Ramos (cell line): ENCODE data around the gene NSF.
"Not testable (repeated sequence)": the region's sequence is repeated elsewhere in the genome, so short reads cannot be mapped to it uniquely, and the experiment has no call there.

ENCODE experiments used
- in situ Hi-C: fragments of 300-500 bp; cut with MboI; formaldehyde crosslinking; loops from one replicate; pipeline ENCODE4 v1.14.3; 2022; ENCODE audit warnings: low sequenced_read_pairs; ENCODE audit not compliant: unreplicated experiment

The NSF gene

DNA sequence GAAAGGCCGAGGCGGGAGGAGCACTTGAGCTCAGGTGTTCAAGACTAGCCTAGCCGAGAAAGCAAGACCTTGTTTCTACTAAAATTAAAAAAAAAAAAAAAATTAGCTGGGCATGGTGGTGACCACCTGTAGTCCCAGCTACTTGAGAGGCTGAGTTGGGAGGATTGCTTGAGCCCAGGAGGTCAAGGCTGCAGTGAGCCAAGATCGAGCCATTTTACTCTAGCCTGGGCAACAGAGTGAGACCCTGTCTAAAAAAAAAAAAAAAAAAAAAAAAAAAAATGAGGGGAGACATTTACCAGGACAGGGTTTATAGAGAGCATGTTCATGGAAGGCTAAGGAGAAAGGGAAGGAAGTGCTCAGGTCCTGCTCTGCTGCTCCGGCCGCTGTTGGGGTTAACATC is 202.6 kb downstream of the NSF start:
- in situ Hi-C loops: not testable (repeated sequence)

DNA sequence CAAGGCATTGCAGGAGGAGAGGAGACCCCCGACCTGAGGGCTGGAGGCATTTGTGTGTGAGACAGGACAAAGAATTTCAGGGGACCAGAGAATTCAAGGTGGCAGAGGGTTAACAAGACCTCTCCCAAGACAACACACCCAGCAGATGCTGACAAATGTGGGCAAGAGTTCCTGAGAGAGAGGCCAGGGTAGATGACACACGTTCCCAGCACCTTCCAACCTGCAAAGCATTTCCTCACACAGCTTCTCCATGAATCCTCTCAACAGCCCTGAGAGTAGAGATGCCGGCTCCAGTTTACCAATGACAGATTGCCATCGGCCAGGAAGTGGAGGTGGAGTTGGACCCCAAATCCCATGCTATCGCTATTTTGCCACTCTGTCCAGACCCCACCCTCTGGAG is 203.1 kb downstream of the NSF start:
- in situ Hi-C loops: no loop called here

DNA sequence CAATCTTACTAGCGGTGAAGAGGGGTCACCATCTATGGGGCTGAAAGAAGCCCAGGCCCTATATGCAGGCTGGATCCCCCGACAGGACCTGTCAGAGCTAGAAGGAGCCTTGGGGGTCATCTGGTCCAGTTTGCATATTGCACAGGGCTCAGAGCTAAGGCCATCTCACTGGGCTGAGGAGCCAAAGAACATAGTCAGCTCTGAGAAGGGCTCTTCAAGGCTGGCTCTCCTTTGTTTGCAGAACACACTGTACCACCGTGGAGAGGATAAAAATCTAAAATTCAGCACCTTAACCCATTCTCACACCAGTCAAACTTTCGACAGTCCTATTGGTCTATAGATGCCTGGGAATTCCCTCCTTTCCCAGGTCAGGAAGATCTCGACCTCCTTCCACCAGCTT is 203.8 kb downstream of the NSF start:
- in situ Hi-C loops: no loop called here

DNA sequence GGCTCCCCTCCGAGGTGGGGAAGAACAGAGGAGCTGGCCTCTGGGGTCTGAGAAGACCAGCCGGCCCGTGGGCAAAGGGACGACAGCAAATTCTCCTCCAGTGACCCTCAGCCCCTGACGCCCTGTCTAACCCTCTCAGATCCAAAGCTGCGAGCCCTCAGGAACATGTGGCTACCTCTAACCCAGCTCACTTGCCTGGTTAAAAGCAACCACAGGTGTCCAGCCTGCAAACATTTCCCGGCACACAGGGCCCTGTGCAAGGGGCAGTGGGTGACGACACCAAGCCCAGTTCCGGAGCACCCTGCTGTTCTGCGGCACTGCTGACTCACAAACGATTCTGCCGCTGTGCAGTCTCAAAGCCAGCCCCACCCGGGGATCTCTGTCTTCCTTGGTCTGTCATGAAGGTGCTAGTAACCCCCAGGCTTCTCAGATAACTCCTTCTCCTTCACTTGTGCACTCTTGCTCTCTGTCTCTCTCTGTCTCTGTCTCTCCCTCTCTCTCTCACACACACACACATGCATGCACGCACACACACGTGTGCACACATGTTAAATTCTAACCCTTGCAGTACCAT is 205.0 kb downstream of the NSF start:
- in situ Hi-C loops: no loop called here

DNA sequence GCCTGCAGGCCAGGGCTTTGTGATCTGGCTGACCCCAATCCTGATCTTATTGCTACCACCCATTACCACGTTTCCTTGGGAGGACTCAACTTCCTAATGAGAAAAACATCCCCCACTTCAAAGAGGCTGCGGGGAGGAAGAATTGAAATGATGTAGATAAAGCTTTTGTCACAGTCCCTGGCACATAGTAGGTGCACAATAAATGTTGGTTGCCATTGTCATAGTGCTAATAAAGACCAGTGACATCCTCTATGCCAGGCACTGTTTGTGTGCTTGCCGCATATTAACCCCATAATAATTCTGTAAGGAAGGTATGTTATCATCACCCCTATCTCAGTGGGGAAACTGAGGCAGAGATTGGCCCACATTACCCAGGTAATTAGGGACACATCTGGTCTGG is 205.6 kb downstream of the NSF start:
- in situ Hi-C loops: no loop called here

DNA sequence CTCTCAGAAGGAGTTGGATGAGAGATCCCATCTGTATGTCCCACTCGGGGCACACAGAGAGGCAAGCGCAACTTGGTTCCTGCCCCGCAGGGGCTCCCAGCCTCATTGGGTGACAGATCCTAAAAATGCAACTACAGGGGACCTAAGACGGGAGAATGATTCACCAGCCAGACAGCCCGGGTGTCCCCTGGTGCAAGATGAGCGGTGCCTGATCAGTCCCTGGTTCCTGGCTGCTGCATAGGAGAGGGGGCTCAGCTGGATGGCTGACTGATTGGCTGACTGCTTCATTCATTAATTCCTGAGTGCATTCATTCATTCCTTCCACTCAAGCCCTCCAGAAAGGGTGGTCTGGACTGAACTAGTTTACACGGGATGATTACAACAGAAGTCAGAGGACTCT is 206.1 kb downstream of the NSF start:
- in situ Hi-C loops: no loop called here

DNA sequence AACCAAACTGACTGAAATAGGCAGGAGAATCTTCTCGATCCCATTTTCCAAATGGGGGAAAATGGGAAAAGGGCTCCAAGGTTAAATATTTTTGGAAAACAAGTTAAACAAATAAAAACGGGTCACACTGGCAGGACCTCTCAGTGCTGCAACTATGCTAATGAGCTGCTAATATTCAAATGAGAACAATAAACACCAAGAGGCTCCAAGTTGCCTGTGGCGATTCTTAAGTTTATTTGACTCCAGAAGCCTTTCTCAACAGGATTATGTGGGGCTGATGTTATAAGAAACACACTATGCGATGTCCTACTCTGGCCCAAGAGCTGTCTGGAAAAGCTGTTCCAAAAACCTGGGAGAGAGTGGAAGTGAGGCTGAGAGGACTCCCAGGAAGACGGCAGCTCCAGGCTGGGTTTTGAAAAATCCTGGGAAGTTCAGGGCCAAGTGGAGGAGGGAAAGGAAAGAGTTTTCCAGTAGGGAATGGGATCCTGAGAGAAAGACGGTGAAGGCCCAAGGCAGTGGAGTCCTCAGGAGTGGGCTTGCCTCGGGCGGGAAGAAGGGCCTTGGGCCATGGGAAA is 206.6 kb downstream of the NSF start:
- in situ Hi-C loops: no loop called here

DNA sequence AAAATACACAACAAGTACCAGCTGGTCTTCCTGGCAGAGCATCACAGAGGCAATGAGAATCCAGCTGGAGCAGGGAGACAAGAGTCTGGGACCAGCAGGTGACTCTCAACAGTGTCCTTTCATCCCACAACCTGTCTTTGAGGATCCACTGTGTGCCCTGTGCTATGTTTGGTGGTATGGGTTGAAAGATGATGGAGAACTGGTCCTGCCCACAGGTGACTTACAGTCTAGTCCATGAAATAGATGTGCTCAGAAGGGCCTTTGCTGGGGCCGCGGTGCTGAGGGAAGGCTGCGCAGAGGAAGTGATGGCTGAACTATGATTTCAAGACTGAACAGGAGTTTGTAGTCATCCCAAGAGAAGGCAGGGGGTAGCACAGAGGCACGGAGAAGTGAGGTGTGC is 210.1 kb downstream of the NSF start:
- in situ Hi-C loops: no loop called here

DNA sequence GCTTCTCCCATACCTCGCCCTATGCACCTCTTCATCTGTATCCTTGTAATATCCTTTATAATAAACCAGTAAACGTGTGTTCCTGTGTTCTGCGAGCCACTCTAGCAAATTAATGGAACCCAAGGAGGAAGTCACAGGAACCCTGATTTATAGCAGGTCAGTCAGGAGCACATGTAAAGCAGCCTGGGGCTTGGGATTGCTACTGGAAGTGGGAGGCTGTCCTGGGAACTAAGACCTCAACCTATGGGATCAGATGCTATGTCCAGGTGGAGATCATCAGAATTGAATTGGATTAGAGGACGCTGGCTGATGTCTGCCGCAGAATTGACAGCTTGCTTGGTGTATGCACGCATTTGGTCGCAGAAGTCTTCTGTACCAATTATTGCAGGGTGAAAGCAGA is 212.3 kb downstream of the NSF start:
- in situ Hi-C loops: no loop called here

DNA sequence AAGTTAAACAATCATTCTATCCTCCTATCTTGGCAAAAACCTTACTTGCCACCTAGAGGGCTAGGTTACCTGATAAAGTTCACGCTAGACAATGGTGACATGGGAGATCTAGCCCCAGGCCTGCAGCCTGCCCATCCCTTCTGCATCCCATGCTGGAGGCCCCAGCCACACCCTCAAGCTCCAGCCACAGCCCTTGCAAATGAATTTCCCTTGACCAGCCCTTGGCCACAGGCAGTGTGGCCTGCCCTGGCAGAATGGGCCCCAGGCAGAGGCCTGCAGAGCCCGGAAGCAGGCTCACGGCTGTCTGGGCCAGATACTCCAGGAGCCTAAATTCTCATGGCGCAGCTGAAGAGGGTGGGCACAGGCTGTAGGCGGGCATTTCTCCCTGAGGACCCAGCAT is 213.1 kb downstream of the NSF start:
- in situ Hi-C loops: no loop called here

DNA sequence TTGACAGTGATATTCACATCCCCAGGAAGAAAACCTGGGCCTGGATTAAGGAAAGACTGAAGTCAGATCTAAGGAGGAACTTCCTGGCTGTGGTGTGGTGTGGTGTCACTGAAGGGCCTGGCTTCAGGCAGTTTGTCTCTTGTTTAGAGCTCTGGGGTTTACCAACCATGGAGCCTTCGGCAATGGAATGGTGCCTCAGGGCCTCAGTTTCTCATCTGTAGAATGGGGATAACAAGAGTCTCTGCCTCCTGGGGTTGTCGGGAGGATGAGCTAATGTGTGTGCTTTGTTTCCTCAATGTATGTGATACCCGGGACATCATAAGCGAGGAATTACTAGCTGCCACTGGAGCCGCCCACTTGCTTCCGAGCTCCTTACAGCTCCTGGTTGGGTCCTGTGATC is 215.3 kb downstream of the NSF start:
- in situ Hi-C loops: no loop called here
